ENCODE results near the gene MIS18A.

DNA sequence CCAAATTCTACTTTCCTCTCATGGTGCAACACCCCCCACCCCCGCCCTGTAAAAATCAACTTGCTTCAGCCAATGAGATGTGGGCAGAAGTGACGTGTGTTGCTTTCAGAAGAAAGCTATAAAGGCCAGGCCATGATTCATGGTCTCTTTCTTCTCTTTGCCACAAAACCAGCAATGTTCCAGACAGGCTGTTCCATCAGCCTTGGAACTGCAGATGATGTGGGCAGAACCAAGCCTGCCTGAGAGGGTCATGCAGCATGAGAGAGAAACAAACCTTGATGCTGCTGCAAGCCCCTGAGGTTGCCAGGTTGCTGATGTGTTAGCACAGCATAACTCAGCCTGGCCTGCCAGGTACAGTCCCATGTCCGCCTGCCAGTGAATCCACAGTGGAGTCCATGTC is 41.8 kb downstream of the MIS18A start:
- no peak for TF ChIP-seq CTCF (IDR thresholded peaks at IDR 0.05; ENCODE audit: low read length)
- no peak for TF ChIP-seq EZH2 (optimal IDR thresholded peaks at IDR 0.05; ENCODE audit: low read depth, low read length)
- no peak for TF ChIP-seq EZH2phosphoT487 (IDR thresholded peaks at IDR 0.05; ENCODE audit: low read length)

Measured in MM.1S (cell line).